ENCODE results near the gene RGSL1.

Gene RGSL1

GRCh38 chr1:182588500-182589396 lies 138.8 kb downstream of the RGSL1 start, which contains the start of gene RNASEL:
Gene RNASEL (minus strand): TSS chr1:182589256. CDS start chr1:182586806, 2,450 bp downstream.
- DNase-seq (ENCODE audit: low spot score) = peak; percentile 53

GRCh38 chr1:182589520-182589919 lies 139.6 kb downstream of the RGSL1 start:
- no peak for DNase-seq (ENCODE audit: low spot score)

GRCh38 chr1:182589931-182590330 lies 140.0 kb downstream of the RGSL1 start:
- no peak for DNase-seq (ENCODE audit: low spot score)

DNA sequence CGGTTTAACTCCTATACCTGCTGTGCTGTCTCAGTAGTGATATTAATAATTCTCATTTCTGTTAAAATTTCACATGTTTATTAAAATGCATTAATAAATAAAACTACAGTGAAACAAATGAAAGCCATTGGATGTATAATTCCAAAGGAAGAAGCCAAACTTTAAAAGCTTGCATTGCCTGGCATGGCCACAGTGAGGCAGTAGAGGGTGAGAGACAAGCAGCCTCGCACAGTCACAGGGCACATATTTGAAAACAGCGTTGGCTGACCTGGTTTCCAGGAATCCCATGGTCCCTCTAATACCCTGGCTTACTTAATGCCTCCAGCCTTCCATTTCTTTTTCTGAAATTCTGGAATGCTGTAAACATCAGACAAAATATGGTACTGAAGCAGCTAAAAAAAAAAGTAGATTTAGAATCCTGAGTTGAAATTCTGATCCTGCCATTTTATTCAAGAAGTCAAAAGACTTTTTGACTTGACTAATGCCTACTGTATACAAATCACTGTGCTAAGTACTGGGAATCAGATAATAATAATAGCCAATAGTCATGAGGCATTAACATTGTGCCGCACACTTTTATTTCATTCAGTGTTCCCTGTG lies 145.8 kb downstream of the RGSL1 start:
- peak; percentile 84 for DNase-seq (ENCODE audit: low spot score)

DNA sequence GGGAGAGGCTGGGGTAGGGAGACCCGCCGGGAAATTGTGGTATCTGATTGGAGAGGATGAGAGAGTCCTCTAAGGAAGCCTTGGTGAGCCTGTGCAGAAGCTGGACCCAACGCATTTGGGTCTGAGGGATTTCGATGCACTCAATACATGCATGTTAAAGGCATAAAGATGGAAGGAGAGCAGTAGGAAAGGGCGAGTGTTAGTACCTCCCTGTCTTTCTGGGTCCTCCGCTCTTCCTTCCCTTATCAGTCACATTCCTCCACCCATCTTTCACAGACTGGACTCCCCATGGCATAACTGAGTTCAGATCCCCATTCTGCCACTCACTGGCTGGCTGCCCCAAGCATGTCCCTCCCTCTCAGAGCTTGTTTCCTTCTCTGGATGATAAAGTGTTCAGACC lies 147.0 kb downstream of the RGSL1 start:
- DNase-seq (ENCODE audit: low spot score) = no peak

DNA sequence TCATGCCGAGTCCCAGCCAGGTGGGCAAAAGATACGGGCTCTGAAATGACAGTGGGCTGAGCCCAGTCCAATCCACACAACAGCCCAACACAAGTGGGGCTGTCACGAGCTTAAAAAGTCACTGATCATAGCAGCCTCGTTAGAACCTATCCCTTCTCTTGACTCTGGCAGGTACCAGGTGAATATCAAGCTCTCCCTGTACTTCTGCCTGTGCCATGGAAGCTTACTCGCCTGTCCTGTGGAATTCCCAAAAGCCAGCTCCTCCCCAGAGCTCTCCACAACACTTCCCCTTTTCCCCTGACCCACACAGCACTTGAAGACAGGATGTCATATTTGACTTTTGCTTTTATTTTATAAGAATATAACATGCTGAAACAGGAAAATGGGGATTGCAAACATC lies 148.3 kb downstream of the RGSL1 start:
- DNase-seq (ENCODE audit: low spot score) = no peak

GRCh38 chr1:182599339-182599738 lies 149.4 kb downstream of the RGSL1 start:
- DNase-seq (ENCODE audit: low spot score) = no peak

DNA sequence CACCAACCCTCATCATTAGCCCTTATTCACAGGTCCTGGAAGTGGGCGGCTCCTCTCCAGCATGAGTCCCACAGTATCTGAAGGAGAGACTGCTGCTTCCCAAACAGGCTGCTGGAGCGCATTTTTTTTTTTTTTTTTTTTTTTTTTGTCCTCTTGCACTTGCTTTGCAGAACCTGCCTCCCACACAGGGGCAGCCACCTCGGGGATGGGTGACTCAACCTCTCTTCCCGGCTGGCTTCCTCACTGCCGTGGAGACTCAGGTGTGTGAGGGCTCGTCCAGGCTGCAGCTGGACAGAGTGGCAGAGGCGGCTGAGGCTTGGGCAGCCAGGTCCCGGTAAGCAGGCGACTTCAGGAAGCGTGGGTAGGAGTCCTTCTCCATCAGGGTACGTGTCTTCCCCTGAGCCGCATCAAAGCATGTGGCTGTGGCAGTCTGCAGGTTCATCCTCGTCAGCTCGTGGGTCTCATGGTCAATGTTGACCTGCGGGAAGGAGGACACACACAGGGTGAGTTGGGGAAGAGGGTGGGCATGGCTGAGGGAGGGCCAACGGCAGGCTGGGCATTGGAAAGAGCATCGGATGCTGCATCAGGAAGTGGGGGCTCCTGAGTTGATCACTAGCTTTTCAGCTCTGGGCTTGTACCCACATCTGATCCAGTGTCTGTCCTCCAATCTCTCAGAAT lies 150.2 kb downstream of the RGSL1 start:
- DNase-seq (ENCODE audit: low spot score) = no peak

GRCh38 chr1:182600745-182601415 lies 150.9 kb downstream of the RGSL1 start:
- DNase-seq (ENCODE audit: low spot score) = no peak

- peak; percentile 82 for DNase-seq (ENCODE audit: low spot score)
Observed at GRCh38 chr1:182601416-182601786, 151.5 kb downstream of the RGSL1 start.

- DNase-seq (ENCODE audit: low spot score) = no peak
Observed at GRCh38 chr1:182601913-182602312, 152.0 kb downstream of the RGSL1 start.

GRCh38 chr1:182602935-182603645 lies 153.1 kb downstream of the RGSL1 start:
- DNase-seq (ENCODE audit: low spot score) = no peak

- DNase-seq (ENCODE audit: low spot score) = no peak
Observed at GRCh38 chr1:182603646-182604174, 153.8 kb downstream of the RGSL1 start.

- DNase-seq (ENCODE audit: low spot score) = peak; percentile 100
Observed at GRCh38 chr1:182604175-182605164, 154.5 kb downstream of the RGSL1 start, which contains the start of gene RGS16. Gene RGS16 (minus strand): TSS chr1:182604389. CDS start chr1:182604259, 130 bp downstream.

DNA sequence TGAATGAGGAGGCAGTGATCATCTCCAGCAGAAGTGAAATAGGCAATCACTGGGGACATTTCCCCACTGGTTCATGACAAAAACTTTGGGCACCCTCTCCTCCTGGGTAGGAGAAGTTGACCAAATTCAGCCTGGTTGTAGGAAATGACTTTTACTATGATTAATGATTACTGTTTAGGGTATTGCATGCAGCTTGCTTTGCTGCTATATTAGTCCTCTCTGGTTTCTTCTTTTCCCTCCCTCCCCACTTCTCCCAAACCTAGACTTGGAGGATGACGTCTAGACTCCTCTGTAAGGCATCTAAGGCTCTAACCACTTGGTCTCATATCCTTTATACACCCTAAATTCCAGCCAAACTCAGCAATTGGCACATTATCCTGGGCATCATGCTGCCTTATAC lies 157.6 kb downstream of the RGSL1 start:
- no peak for DNase-seq (ENCODE audit: low spot score)

GRCh38 chr1:182608236-182608635 lies 158.3 kb downstream of the RGSL1 start:
- DNase-seq (ENCODE audit: low spot score) = no peak

DNA sequence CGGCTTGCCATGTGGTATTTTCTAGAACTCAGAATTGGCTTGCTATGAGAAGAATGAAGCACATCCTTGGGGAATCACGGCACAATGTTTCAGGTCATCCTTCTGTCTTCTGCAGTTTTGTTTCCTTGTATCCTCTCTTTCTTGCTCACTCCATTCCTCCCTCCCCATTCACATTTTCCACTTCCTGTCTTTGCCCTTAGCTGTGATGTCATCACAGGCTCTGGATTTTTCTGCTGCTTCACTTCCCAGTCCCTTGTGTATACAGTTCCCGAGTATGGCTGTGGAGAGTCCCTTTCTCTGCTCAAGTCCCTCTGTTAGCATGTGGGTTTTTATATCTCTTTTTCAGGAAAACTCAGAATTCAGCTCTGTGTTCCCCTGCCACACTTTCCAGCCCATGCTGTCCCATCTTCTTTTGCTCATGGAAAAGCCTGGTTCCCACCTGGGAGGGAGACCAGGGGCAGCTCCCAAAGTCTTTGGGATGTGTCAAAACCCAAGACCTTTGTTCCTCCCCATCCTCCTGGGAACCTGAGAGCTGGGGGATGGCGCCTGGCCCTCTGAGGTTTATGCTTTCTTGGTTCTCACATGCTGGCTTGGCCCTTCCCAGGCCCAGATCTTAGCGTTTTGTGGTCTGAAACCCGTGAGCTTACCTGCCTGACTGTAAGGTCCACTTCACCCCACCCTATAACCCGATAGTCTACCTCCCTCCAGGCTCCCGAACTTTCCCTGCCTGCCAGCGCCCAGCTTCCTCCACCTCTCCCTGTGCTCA lies 159.1 kb downstream of the RGSL1 start:
- no peak for DNase-seq (ENCODE audit: low spot score)

Data from D341Med (cell line).